Neural progenitor cell (in vitro differentiated cells): ENCODE data around the gene MRPL36. TPM values are rescaled to one million over a fixed set of nuclear protein-coding genes. Genes with fewer than 3 reads are reported as not detected.

ENCODE experiments used
- DNase-seq: peaks from one replicate; pipeline ENCODE4 v3.0.0-alpha.2; 2016; ENCODE audit warnings: low spot score
- H2AFZ ChIP-seq: fragments of 200-600 bp; sonication (generic); replicated peaks from 2 replicates; pipeline ENCODE4 v1.6.1; 2016; ENCODE audit warnings: antibody characterized with exemption
- H3F3A ChIP-seq: fragments of 200-600 bp; sonication (generic); 2 replicates; pipeline ENCODE4 v1.6.1; 2016; ENCODE audit warnings: antibody characterized with exemption, low read depth
- H3K27ac ChIP-seq: fragments of 200-600 bp; sonication (generic); 2 replicates; pipeline ENCODE4 v1.5.1; 2016; ENCODE audit warnings: mild to moderate bottlenecking
- H3K27me3 ChIP-seq: fragments of 200-600 bp; sonication (generic); 2 replicates; pipeline ENCODE4 v1.6.1; 2016; ENCODE audit warnings: mild to moderate bottlenecking, moderate library complexity
- H3K36me3 ChIP-seq: fragments of 200-600 bp; sonication (generic); 2 replicates; pipeline ENCODE4 v1.5.1; 2016
- H3K4me1 ChIP-seq: fragments of 200-600 bp; sonication (generic); 2 replicates; pipeline ENCODE4 v1.6.1; 2016; ENCODE audit warnings: mixed run types
- H3K4me2 ChIP-seq: fragments of 200-600 bp; sonication (generic); 2 replicates; pipeline ENCODE4 v1.6.1; 2016
- H3K4me3 ChIP-seq: fragments of 200-600 bp; sonication (generic); 2 replicates; pipeline ENCODE4 v1.5.1; 2016
- H3K79me2 ChIP-seq: fragments of 200-600 bp; sonication (generic); 2 replicates; pipeline ENCODE4 v1.6.1; 2016; ENCODE audit warnings: low read depth
- H3K9ac ChIP-seq: fragments of 200-600 bp; sonication (generic); 2 replicates; pipeline ENCODE4 v1.6.1; 2016
- H3K9me3 ChIP-seq: fragments of 200-600 bp; sonication (generic); 2 replicates; pipeline ENCODE4 v1.5.1; 2016; ENCODE audit warnings: low read depth
- H4K20me1 ChIP-seq: fragments of 200-600 bp; sonication (generic); 2 replicates; pipeline ENCODE4 v1.6.1; 2016; ENCODE audit warnings: low read depth
- H3K27ac Mint-ChIP-seq: 3 replicates; pipeline ENCODE4 v1.8.0; 2021; ENCODE audit warnings: mixed read lengths
- H3K27me3 Mint-ChIP-seq: 2 replicates; pipeline ENCODE4 v1.8.0; 2022; ENCODE audit warnings: low read depth, mild to moderate bottlenecking, inconsistent platforms, moderate library complexity, mixed read lengths; ENCODE audit not compliant: insufficient read depth
- H3K36me3 Mint-ChIP-seq: 3 replicates; pipeline ENCODE4 v1.8.0; 2021; ENCODE audit warnings: mixed read lengths
- H3K4me1 Mint-ChIP-seq: 3 replicates; pipeline ENCODE4 v1.8.0; 2021; ENCODE audit warnings: mixed read lengths
- H3K4me3 Mint-ChIP-seq: 3 replicates; pipeline ENCODE4 v1.8.0; 2021; ENCODE audit warnings: mild to moderate bottlenecking, moderate library complexity, mixed read lengths
- H3K9me3 Mint-ChIP-seq: 3 replicates; pipeline ENCODE4 v1.8.0; 2020; ENCODE audit warnings: mixed read lengths
- EZH2 ChIP-seq: fragments of 200-600 bp; sonication (generic); IDR thresholded peaks from 2 replicates; pipeline ENCODE4 v1.6.1; 2017; ENCODE audit warnings: antibody characterized with exemption, mild to moderate bottlenecking, moderate library complexity
- EZH2phosphoT487 ChIP-seq: fragments of 200-600 bp; sonication (generic); IDR thresholded peaks from 2 replicates; pipeline ENCODE4 v1.6.1; 2017; ENCODE audit warnings: antibody characterized with exemption
- total RNA-seq: library from RNA; depleted of rRNA; stranded (reverse); fragments of >200 nt; gene quantifications from 2 replicates; pipeline ENCODE4 v1.2.3, GENCODE V29; 2015; ENCODE audit warnings: low replicate concordance
- TF ChIP-seq, protein P1 (sequence below): fragments of 200-600 bp; sonication (generic); IDR thresholded peaks from 2 replicates; pipeline ENCODE4 v1.5.1; 2017; ENCODE audit warnings: antibody characterized with exemption, mild to moderate bottlenecking

MRPL36 gene
- total RNA-seq, 1 donor from 2014 or later: 22.2 TPM

DNA sequence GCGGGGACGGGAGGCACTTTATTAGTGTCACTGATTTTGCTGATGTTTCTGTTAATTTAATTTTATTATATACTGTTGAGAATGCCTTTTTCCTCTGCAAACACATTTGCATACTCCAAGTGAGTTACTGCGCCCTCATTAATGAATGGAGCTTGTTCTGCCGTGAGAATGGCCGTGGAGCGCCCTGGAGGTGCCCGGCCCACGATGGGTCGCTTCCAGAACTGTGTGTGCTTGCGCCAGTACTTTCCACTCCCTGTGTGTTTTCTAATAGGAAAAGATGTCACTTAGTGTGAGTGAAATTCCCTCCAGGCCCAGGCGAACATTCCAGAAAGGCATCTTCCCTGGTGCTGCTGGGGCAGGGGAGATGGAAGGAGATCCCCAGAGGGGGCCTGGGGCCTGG, 31.6 kb upstream of the MRPL36 start:
- TF ChIP-seq, protein P1, sequence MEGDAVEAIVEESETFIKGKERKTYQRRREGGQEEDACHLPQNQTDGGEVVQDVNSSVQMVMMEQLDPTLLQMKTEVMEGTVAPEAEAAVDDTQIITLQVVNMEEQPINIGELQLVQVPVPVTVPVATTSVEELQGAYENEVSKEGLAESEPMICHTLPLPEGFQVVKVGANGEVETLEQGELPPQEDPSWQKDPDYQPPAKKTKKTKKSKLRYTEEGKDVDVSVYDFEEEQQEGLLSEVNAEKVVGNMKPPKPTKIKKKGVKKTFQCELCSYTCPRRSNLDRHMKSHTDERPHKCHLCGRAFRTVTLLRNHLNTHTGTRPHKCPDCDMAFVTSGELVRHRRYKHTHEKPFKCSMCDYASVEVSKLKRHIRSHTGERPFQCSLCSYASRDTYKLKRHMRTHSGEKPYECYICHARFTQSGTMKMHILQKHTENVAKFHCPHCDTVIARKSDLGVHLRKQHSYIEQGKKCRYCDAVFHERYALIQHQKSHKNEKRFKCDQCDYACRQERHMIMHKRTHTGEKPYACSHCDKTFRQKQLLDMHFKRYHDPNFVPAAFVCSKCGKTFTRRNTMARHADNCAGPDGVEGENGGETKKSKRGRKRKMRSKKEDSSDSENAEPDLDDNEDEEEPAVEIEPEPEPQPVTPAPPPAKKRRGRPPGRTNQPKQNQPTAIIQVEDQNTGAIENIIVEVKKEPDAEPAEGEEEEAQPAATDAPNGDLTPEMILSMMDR: no peak
- TF ChIP-seq EZH2: no peak
- no peak for TF ChIP-seq EZH2phosphoT487
- Histone ChIP-seq H3K27ac (no peak overlapping the region), H3K27me3 (peaks cover 10% of the 10 kb centered on the region), H3K9me3 (no peaks in the 10 kb centered on the region), H3F3A (peaks cover 10% of the 10 kb centered on the region), H3K4me2 (no peak overlapping the region), H4K20me1 (no peaks in the 10 kb centered on the region), H2AFZ (no peak overlapping the region), H3K79me2 (no peaks in the 10 kb centered on the region), H3K4me1 (peaks cover 30% of the 10 kb centered on the region), H3K4me3 (no peak overlapping the region), H3K9ac (no peak overlapping the region), H3K36me3 (no peaks in the 10 kb centered on the region)
- DNase-seq: no peak
- Mint-ChIP-seq H3K4me1 (peaks cover 33% of the 10 kb centered on the region), H3K4me3 (no peak overlapping the region), H3K27ac (no peak overlapping the region), H3K36me3 (peaks cover 11% of the 10 kb centered on the region), H3K27me3 (peaks cover 9% of the 10 kb centered on the region), H3K9me3 (no peaks in the 10 kb centered on the region)

DNA sequence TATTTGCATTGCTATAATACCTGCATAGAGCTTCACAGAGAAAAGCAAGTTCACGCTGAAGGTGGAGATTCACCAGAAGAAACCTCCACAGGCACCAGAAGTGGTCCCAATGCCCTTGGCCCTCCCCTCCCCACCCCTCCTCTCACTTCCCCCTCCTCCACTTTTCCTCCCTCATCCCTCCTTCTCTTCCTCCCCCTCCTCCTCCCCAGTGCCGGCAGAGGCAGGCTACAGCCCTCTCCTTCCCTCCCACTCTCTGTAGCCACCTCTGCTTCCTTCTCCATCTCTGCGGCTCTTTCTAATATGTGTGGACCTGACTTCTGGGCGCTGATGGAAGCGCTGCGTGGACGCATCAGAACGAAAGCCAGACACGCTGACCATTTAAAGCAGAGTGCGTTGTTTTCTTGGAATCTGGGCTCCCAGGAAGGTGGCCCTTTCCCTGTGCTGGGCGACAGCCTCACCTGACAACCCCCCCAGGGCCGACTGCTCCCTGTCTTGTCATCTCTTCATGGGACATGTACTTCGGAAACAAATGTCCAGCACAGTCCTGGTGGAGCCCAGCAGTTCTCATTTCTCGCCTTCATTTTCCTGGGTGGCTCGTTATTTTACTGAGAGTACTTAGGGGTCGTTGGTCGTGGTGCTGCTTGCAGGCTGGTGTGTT, 31.1 kb upstream of the MRPL36 start:
- Histone ChIP-seq H3K36me3 (no peaks in the 10 kb centered on the region), H3K4me2 (no peak overlapping the region), H3K4me3 (no peak overlapping the region), H3F3A (peaks cover 10% of the 10 kb centered on the region), H3K79me2 (no peaks in the 10 kb centered on the region), H4K20me1 (no peaks in the 10 kb centered on the region), H3K27ac (no peak overlapping the region), H3K9ac (no peak overlapping the region), H3K4me1 (peaks cover 30% of the 10 kb centered on the region), H3K27me3 (peaks cover 4% of the 10 kb centered on the region), H3K9me3 (no peaks in the 10 kb centered on the region), H2AFZ (no peak overlapping the region)
- Mint-ChIP-seq H3K9me3 (no peaks in the 10 kb centered on the region), H3K4me3 (no peak overlapping the region), H3K27me3 (peaks cover 8% of the 10 kb centered on the region), H3K36me3 (peaks cover 15% of the 10 kb centered on the region), H3K4me1 (peaks cover 32% of the 10 kb centered on the region), H3K27ac (no peak overlapping the region)
- TF ChIP-seq EZH2 (no peak), EZH2phosphoT487 (no peak)
- TF ChIP-seq, protein P1: no peak
- DNase-seq: no peak

DNA sequence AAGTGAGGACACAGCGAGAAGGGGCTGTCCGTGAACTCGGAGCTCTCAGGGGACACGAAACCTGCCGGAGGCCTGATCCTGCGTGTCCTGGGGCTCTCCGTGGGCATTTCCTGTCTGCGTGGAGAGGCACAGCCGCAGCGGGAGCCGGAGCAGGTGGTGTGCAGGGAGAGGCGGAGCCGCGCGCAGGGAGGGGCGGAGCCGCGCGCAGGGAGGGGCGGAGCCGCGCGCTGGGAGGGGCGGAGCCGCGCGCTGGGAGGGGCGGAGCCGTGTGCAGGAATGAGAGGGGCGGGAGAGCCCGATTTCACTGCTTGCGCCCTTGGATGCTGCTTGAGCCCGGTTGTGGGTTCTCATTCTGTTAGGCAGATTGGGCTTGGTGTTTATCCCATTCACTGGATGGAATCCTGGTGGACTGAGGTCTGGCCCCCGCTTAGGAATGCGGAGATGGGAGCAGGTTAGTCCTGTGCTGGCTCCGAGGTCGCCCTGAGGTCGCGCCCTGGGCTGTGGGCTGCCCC, 28.3 kb upstream of the MRPL36 start:
- Mint-ChIP-seq H3K9me3 (no peaks in the 10 kb centered on the region), H3K36me3 (peaks cover 15% of the 10 kb centered on the region), H3K27me3 (peaks cover 2% of the 10 kb centered on the region), H3K4me3 (no peak overlapping the region), H3K27ac (no peak overlapping the region), H3K4me1 (peaks cover 15% of the 10 kb centered on the region)
- Histone ChIP-seq H3K79me2 (no peaks in the 10 kb centered on the region), H3K4me2 (no peak overlapping the region), H3K27me3 (no peaks in the 10 kb centered on the region), H3K36me3 (no peaks in the 10 kb centered on the region), H3K4me1 (peaks cover 15% of the 10 kb centered on the region), H3K9me3 (no peaks in the 10 kb centered on the region), H3F3A (no peaks in the 10 kb centered on the region), H3K4me3 (no peak overlapping the region), H3K27ac (no peak overlapping the region), H3K9ac (no peak overlapping the region), H2AFZ (no peak overlapping the region), H4K20me1 (peaks cover 3% of the 10 kb centered on the region)
- peak; percentile 39 for DNase-seq
- TF ChIP-seq, protein P1: no peak
- TF ChIP-seq EZH2phosphoT487 (no peak), EZH2 (no peak)
